Stimulated activated CD8-positive, alpha-beta memory T cell treated with anti-CD3 and anti-CD28 coated beads, Interleukin-15, amount 100 ng/mL, for 1 hour (primary cell): ENCODE results near the gene RARRES1.

ENCODE experiments used
- DNase-seq: peaks from one replicate; pipeline ENCODE4 v3.0.0-alpha.2; 2020; ENCODE audit warnings: low read depth

Gene RARRES1

DNA sequence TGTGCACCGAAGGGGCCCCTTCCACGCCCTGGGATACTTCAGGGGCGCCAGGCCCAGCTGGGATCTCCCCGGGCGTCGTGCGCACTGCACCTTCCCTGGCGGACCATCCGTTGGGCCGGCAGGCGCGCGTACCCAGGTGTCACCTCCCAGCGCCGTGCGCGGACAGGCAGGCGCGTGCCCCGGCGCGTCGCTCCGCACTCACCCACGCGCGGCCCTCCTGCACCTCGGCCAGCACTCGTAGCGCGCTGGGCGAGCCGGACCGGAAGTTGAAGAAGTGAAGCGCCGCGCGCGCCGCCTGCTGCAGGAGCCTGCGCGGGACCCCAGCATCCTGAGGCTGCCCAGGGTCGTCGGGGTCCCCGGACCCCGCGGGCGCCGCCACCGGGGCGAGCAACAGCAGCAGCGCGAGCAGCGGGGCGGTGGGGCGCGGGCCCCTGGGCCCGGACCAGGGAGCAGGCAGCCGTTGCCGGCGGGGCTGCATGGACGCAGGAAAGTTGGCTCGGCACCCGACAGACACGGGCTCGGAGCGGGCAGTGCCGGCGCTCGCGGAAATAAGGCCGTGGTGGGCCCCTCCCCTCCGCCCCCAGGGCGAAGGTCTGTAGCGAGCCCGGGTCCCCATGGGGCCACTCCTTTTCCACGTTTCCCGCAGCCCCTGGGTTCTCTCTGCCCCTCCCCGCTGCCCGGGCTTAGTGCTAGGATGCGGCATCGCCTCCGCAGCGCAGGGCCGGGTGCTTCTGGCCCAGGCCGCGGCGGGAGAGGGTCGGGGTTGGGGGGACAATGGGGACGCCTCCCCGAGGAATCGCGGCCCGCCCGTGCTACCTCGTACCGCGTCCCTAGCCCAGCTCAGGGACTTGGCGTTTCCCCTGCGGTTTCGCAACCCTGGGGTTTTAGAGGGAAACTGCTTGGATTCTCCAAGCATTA lies at the start of gene RARRES1:
TSS of gene RARRES1 (minus strand) at position 520 of the 918 bp plus-strand sequence. CDS start at position 478, 42 bp downstream.
- no peak for DNase-seq

GRCh38 chr3:158781849-158782248 lies 49.6 kb upstream of the RARRES1 start:
- DNase-seq, result no peak

GRCh38 chr3:158781191-158781590 lies 48.9 kb upstream of the RARRES1 start:
- DNase-seq, result no peak

DNA sequence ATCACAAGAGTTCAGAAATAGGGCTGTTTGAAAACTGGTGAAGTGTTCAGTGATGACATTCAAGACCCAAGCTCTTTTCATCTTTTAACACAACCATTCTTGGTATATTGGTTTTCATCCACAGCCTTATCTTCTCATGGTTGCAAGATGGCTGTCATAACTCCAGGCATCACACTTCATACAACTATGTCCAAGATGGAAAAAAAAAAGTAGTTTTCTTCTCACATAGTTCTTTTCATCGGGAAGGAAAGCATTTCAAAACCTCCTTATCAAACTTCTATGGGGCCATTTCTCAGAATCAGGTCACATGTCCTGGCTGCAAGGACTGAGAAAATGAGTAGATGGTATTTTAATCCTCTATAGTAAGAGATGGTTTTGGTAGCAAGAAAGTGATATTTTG lies 48.5 kb upstream of the RARRES1 start:
- DNase-seq, result no peak

DNA sequence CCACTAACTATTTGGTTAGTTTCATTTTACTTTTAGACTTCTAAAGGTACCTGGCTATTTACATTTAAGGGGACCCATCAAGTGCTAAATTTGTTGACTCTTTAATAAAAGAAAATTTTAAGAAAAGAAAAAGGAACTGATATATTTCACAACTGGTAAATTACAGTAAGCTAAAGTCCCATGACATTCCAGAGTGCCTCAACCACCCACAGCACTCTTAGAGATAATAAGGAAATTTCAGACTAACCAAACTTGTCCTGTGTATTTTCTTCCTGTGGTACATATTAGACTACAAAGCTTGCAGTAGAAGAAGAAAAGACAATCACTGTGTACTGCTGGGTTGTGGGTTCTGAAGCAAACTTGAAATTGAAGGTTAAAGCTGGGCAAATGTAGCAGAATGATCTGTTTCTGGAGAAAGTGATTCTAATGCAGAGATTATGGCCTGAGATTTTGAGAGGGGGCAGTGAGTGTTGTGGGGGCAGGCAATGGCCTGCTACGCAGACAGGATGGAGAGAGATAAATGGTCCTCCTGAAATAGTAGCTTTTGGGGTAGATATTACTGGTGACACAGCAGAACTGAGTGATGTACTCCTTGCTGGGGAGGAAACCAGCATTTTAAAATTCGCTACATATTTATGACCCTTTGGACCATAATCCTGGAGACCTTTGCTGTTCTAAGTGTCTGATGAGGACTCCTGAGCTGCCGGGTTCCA lies 45.1 kb upstream of the RARRES1 start:
- DNase-seq, result no peak

- DNase-seq, result no peak
Measured at GRCh38 chr3:158776531-158776930, 44.3 kb upstream of the RARRES1 start.

GRCh38 chr3:158775426-158776410 lies 43.5 kb upstream of the RARRES1 start:
- no peak for DNase-seq

DNA sequence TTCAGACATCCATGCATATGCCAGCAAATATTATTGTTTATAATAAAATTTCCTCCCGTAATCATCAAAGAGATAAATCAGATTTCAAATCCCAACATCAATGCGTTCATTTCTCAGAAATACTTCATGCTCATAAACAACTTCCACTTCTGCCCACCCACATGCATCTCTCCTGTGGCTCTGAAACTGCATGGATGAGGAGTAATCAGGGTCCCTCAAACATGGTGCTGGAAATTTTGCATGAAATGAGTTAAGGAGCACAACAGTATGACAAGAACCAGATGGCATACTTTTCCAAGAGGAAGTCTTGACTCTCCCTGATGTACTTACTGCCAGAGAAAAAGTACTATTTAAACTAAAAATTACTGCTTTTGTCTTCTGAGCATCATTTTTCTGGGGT lies 42.7 kb upstream of the RARRES1 start:
- no peak for DNase-seq

- DNase-seq, result no peak
Measured at GRCh38 chr3:158773845-158774830, 41.9 kb upstream of the RARRES1 start.

DNA sequence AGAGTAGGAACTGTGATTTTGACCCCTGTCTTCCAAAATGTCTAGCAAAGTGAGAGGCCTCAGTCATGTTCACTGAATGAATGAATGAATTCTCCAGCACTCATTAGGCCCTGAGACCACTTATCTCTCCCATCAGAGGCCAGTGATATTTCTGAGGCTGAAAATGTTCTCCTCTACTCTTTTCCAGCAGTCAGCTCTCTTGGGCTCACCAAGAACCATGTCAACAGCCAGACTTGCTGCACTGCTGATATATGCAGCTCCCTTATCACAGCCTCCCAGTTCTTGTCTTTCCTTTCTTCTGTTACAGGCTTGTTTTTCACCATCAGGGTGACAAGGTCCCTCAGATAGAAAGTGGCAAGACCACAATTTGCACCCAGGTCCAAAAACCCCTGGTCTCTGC lies 40.9 kb upstream of the RARRES1 start:
- no peak for DNase-seq

DNA sequence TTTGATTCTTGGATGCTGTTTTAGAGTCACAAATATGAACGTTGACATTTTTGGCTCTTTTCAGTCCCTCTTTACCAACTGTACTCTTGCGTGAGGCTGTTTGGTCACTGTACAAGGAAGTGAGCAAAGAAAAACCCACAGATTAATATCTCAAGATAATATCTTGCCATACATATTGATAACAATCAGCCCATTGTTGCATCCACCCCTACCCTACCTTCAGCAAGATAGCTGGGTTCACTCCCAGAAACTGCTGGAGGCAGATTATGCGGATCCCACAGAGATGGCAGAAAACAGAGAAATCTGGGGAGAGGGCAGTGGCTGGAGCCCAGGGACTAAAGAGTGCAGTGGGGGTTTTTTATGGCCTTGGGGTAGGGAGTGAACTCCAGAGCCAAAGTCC lies 39.7 kb upstream of the RARRES1 start:
- DNase-seq, result no peak

- DNase-seq, result no peak
Measured at GRCh38 chr3:158771577-158771976, 39.3 kb upstream of the RARRES1 start.

DNA sequence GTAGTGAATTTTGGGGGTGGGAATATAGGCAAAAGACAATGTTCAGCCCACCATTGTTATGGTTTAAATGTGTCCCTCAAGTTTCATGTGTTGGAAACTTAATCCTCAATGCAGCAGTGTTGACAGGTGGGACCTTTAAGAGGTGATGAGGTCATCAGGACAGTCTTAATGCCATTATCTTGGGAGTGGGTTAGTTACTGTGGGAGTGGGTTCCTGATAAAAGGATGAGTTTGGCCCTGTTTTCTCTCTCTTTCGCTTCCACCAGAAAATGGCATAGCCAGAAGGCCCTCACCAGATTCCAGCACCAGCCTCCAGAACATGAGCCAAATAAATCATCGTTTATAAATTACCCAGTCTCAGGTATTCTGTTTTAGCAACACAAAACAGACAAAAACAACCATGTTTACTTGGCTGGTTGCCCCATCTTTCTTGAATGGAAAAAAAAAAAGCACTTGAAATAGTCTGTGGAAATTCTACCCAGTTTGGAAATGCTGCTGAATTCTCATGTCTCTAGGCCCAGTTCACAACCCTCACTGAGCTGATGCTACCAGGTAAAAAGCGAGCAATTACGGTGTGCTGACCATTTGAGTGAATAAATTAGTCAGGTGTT lies 38.6 kb upstream of the RARRES1 start:
- DNase-seq, result no peak

DNA sequence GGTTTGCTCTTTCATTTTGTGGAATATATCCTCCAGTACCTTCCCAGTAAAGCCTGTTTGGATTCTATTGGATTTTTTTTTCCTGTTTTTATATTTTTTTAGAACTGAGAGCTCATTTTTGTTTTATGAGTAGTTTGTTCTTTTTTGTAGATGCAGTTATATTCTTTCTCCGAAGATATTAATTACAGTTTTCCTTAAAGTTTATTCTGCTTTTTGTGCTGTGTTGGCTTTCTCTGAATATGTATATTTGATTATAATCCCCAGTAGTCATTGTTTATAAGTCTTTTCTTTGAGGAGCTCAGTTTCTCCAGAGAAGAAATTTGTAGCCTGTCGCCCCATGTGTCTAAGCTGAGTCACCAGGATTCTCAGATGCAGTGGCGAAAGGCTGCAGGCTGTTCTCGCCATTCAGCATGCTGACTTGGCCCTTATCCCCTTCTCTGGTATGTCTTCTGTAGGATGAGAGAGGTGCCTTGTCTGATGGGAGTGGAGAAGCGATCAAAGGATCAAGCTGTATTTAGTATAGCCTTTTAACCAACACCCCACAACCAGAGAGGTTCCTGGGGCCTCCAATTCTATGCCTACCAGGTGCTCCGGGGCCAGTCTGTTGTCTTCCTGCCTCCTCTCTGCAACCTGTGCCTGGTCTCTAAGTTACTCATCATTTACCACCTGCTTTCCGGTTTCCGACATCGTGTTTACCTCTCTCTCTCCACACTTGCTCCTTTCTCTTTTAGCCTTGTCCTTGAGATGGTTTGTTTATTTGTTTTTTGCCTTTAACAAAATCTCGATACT lies 37.9 kb upstream of the RARRES1 start:
- no peak for DNase-seq

DNA sequence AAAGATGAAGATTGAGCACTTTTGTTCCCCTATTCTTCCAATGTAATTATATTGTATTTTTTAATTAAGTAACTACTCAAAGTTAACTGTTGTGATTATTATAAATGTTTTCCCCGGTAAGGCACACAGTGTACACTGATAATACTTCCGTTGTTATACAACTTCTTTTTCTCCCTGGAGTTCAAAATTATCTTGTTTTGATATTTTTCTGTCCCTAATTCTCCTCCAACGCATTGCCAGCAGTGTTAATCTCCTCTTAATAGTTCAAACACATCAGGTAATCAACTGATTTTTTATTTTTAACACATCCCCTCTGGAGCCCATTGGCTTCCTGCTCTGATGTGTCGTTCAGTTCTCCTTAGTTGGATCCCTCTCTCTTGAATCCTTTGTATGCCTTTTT lies 37.3 kb upstream of the RARRES1 start:
- DNase-seq, result no peak

- DNase-seq, result no peak
Measured at GRCh38 chr3:158768881-158769543, 36.8 kb upstream of the RARRES1 start.

- no peak for DNase-seq
Measured at GRCh38 chr3:158768361-158768787, 36.1 kb upstream of the RARRES1 start.

DNA sequence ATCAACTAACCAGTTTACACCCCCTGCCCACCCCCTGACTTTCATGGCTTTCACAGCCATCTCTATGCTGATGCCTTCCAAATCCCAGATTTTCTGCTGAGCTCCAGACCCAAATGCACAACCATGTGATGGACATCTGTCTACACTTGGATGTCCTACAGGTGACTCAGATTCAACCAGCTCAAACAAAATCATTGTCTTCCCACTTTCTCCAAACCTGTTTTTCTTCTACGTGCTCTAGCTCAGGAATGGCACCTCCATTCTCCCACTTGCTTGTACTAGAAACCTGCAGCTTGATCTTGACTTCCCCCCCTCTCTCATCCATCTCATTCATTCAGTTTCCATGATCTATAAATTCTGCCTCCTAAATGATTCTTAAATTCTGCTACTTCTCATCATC lies 34.1 kb upstream of the RARRES1 start:
- no peak for DNase-seq
